NCI-H345 treated with DMSO at 0.1 percent for 48 hours (cell line): ENCODE results near the gene TM6SF1.
"Not testable (repeated sequence)": the region's sequence is repeated elsewhere in the genome, so short reads cannot be mapped to it uniquely, and the experiment has no call there.

ENCODE experiments used
- DNase-seq: peaks from one replicate; lab custom pipeline; 2025; ENCODE audit not compliant: unreplicated experiment; lab: John Stamatoyannopoulos, UW

The TM6SF1 gene

GRCh38 chr15:83087576-83087975 is 19.9 kb upstream of the TM6SF1 start:
- DNase-seq: no peak

- DNase-seq: no peak
These were observed 18.6 kb upstream of the TM6SF1 start for GRCh38 chr15:83088876-83089275.

GRCh38 chr15:83090465-83090864 is 17.0 kb upstream of the TM6SF1 start:
- no peak for DNase-seq

GRCh38 chr15:83091965-83092308 is 15.5 kb upstream of the TM6SF1 start:
- not testable (repeated sequence) for DNase-seq

GRCh38 chr15:83092309-83092976 is 15.0 kb upstream of the TM6SF1 start:
- DNase-seq: no peak

GRCh38 chr15:83094583-83094982 is 12.9 kb upstream of the TM6SF1 start:
- no peak for DNase-seq

GRCh38 chr15:83098079-83098478 is 9.4 kb upstream of the TM6SF1 start:
- DNase-seq: no peak

- DNase-seq: no peak
These were observed 8.2 kb upstream of the TM6SF1 start for GRCh38 chr15:83099290-83099689.

GRCh38 chr15:83100097-83100646 is 7.3 kb upstream of the TM6SF1 start:
- DNase-seq: no peak

GRCh38 chr15:83102346-83102745 is 5.1 kb upstream of the TM6SF1 start:
- no peak for DNase-seq

- no peak for DNase-seq
These were observed 3.3 kb upstream of the TM6SF1 start for GRCh38 chr15:83104141-83104540.

- DNase-seq: no peak
These were observed 2.0 kb upstream of the TM6SF1 start for GRCh38 chr15:83105440-83105839.

- DNase-seq: no peak
These were observed 366 bp downstream of the TM6SF1 start for GRCh38 chr15:83107841-83108181.

- DNase-seq: no peak
These were observed 1.1 kb downstream of the TM6SF1 start for GRCh38 chr15:83108266-83109219.

- no peak for DNase-seq
These were observed 2.1 kb downstream of the TM6SF1 start for GRCh38 chr15:83109532-83109931.

- DNase-seq: no peak
These were observed 2.9 kb downstream of the TM6SF1 start for GRCh38 chr15:83110381-83110780.

GRCh38 chr15:83111149-83111548 is 3.7 kb downstream of the TM6SF1 start:
- no peak for DNase-seq

- no peak for DNase-seq
These were observed 4.9 kb downstream of the TM6SF1 start for GRCh38 chr15:83112233-83112955.

GRCh38 chr15:83112956-83113299 is 5.5 kb downstream of the TM6SF1 start:
- no peak for DNase-seq

- no peak for DNase-seq
These were observed 6.6 kb downstream of the TM6SF1 start for GRCh38 chr15:83113881-83114674.

GRCh38 chr15:83114856-83115255 is 7.4 kb downstream of the TM6SF1 start:
- no peak for DNase-seq
